Endothelial cell of umbilical vein (primary cell): ENCODE data around the gene PCID2. TPM values are rescaled to one million over a fixed set of nuclear protein-coding genes. Genes with fewer than 3 reads are reported as not detected.
A peak's percentile ranks its signal among the peaks of the same experiment; 100 is the strongest.

Experiments
- BruUV-seq: library from RNA; stranded (reverse); fragments of 400-500 nt; replicated peaks from 2 replicates; lab custom pipeline; 2021; lab: Mats Ljungman, UMichigan
- CTCF ChIA-PET: fragments of 300-600, 350-600 bp; sonication (Branson Sonifier 250); formaldehyde crosslinking; loops from one replicate; lab custom pipeline; 2021; ENCODE audit warnings: antibody characterized with exemption, inconsistent platforms; lab: Charles Lee
- POLR2A ChIA-PET: fragments of 300-600, 350-600 bp; sonication (Branson Sonifier 250); formaldehyde crosslinking; loops from one replicate; lab custom pipeline; 2021; ENCODE audit warnings: antibody characterized with exemption, inconsistent platforms; lab: Charles Lee
- DNase-seq: peaks from one replicate; pipeline ENCODE4 v3.0.0-alpha.2; 2011; ENCODE audit warnings: low read depth, low spot score
- FAIRE-seq: peaks from 2 replicates; lab custom pipeline; 2011; peaks lifted over from hg19 to GRCh38; lab: Jason Lieb, UNC
- H2AFZ ChIP-seq: 2 replicates; pipeline ENCODE4 v1.6.0; 2012; ENCODE audit warnings: low read depth, low read length, control low read depth, inconsistent platforms
- H3K27ac ChIP-seq: 2 replicates; pipeline ENCODE4 v1.5.1; 2011; ENCODE audit warnings: low read depth, mild to moderate bottlenecking, control low read depth, low read length, moderate library complexity; ENCODE audit not compliant: insufficient read depth
- H3K27me3 ChIP-seq, 2 experiments: 2 replicates each; pipeline versions ENCODE4 v1.6.0 to v1.6.1; 2011; ENCODE audit warnings: low read length in 2 of 2, mixed read lengths in 1 of 2; ENCODE audit not compliant: control insufficient read depth in 2 of 2, insufficient read depth in 2 of 2
- H3K36me3 ChIP-seq, 2 experiments: 2 replicates in 1 of 2; 3 replicates in 1 of 2; pipeline ENCODE4 v1.5.1; 2011; ENCODE audit warnings: low read length in 2 of 2, mild to moderate bottlenecking in 1 of 2, moderate library complexity in 1 of 2; ENCODE audit not compliant: control insufficient read depth in 2 of 2, insufficient read depth in 2 of 2; ENCODE audit errors: extremely low read depth in 1 of 2
- H3K4me1 ChIP-seq: 3 replicates; pipeline ENCODE4 v1.5.1; 2011; ENCODE audit warnings: mild to moderate bottlenecking, low read length; ENCODE audit not compliant: control insufficient read depth, insufficient read depth; ENCODE audit errors: extremely low read depth
- H3K4me2 ChIP-seq: 2 replicates; pipeline ENCODE4 v1.6.1; 2011; ENCODE audit warnings: low read length, control low read depth, mixed read lengths; ENCODE audit not compliant: insufficient read depth
- H3K4me3 ChIP-seq, 3 experiments: fragments of 200-600 bp in 1 of 3; sonication (generic), shearing (Covaris generic) in 1 of 3; replicated peaks in 1 of 3; 2 replicates each; pipeline ENCODE4 v1.5.1; 2011 to 2016; ENCODE audit warnings: control low read depth in 3 of 3, low read length in 3 of 3, mild to moderate bottlenecking in 2 of 3, inconsistent platforms in 1 of 3, low read depth in 1 of 3, moderate library complexity in 1 of 3; ENCODE audit not compliant: insufficient read depth in 1 of 3
- H3K79me2 ChIP-seq: 2 replicates; pipeline ENCODE4 v1.6.0; 2012; ENCODE audit warnings: low read length, inconsistent platforms; ENCODE audit not compliant: control insufficient read depth, insufficient read depth
- H3K9ac ChIP-seq: replicated peaks from 2 replicates; pipeline ENCODE3; 2011; ENCODE audit warnings: low read length, control low read depth; ENCODE audit not compliant: insufficient read depth; ENCODE audit errors: extremely low read depth
- H3K9me1 ChIP-seq: replicated peaks from 3 replicates; pipeline ENCODE4 v1.6.0; 2011; ENCODE audit warnings: mild to moderate bottlenecking, low read length; ENCODE audit not compliant: control insufficient read depth, insufficient read depth; ENCODE audit errors: extremely low read depth
- H3K9me3 ChIP-seq: replicated peaks from 2 replicates; pipeline ENCODE4 v1.5.1; 2012; ENCODE audit warnings: low read length, inconsistent platforms; ENCODE audit not compliant: control insufficient read depth, insufficient read depth
- H4K20me1 ChIP-seq: replicated peaks from 2 replicates; pipeline ENCODE3; 2011; ENCODE audit warnings: mild to moderate bottlenecking, low read length; ENCODE audit not compliant: control insufficient read depth, insufficient read depth; ENCODE audit errors: extremely low read depth
- EZH2 ChIP-seq: IDR thresholded peaks from 2 replicates; pipeline ENCODE4 v1.6.1; 2012; ENCODE audit warnings: borderline replicate concordance, low read depth, mild to moderate bottlenecking, moderate library complexity, low read length, inconsistent platforms; ENCODE audit not compliant: severe bottlenecking
- GATA2 ChIP-seq: IDR thresholded peaks from 2 replicates; pipeline ENCODE4 v1.7.0; 2011; ENCODE audit warnings: low read depth, mild to moderate bottlenecking, moderate library complexity, mixed read lengths, low read length; ENCODE audit not compliant: insufficient read length, insufficient read depth
- JUN ChIP-seq: IDR thresholded peaks from 2 replicates; pipeline ENCODE4 v1.6.1; 2011; ENCODE audit warnings: borderline replicate concordance, low read depth; ENCODE audit not compliant: insufficient read length, insufficient read depth
- MAX ChIP-seq: IDR thresholded peaks from 2 replicates; pipeline ENCODE4 v1.6.1; 2011; ENCODE audit not compliant: insufficient read depth, insufficient read length
- MYC ChIP-seq: IDR thresholded peaks from one replicate; pipeline ENCODE4 v1.6.1; 2011; ENCODE audit warnings: mild to moderate bottlenecking, low read depth, low read length
- POLR2A ChIP-seq: IDR thresholded peaks from 2 replicates; pipeline ENCODE4 v1.6.1; 2012; ENCODE audit warnings: low read depth, mild to moderate bottlenecking, control low read depth, low read length
- dilution Hi-C: fragments of 300-500 bp; cut with MboI; formaldehyde crosslinking; loops from one replicate; pipeline ENCODE4 v1.15.0; 2019; ENCODE audit warnings: low sequenced_read_pairs; ENCODE audit not compliant: extremely low pct_ligation_motif_present
- intact Hi-C: fragments of 100-400 bp; cut with micrococcal nuclease; formaldehyde crosslinking; loops from one replicate; pipeline ENCODE4 v1.10.0; 2022
- polyA plus RNA-seq, 4 experiments: library from polyadenylated mRNA; depleted of rRNA in 3 of 4; stranded (reverse) in 3 of 4; unstranded in 1 of 4; fragments of >200 nt; gene quantifications; 2 replicates each; pipeline versions ENCODE4 v1.2.1 to v1.2.3, GENCODE V29; 2011 to 2012; ENCODE audit warnings: missing spikeins in 1 of 4
- total RNA-seq: library from RNA; stranded (reverse); gene quantifications from 2 replicates; pipeline ENCODE4 v1.2.3, GENCODE V29; 2021

Gene PCID2
- total and polyA plus RNA-seq, 2 donors (not counting 3 experiments of a cell fraction or from before 2014, with no cell fraction given) = 52.1 to 55.6 TPM

- FAIRE-seq (peak; percentile 8), DNase-seq (no peak)
- Histone ChIP-seq H3K36me3 (peaks cover 0 to 2% of the 10 kb centered on the region in 2 experiments), H3K9me1 (no peaks in the 10 kb centered on the region), H3K9ac (no peak overlapping the region), H3K27ac (no peak overlapping the region), H2AFZ (no peak overlapping the region), H3K27me3 (no peaks in the 10 kb centered on the region), H3K79me2 (peaks cover 87% of the 10 kb centered on the region), H3K4me2 (peak overlapping the region; percentile 91), H4K20me1 (peaks cover 2% of the 10 kb centered on the region), H3K9me3 (no peaks in the 10 kb centered on the region), H3K4me3 (peak overlapping the region in 1 of 3 experiments; percentile 92), H3K4me1 (peaks cover 19% of the 10 kb centered on the region)
- BruUV-seq = TSS peak; percentile 19
- TF ChIP-seq JUN = no peak
- TF ChIP-seq GATA2 = no peak
- dilution Hi-C loops (no loop called here), intact Hi-C loops (no loop called here)
- POLR2A ChIA-PET = no interaction called here
- CTCF ChIA-PET = interaction anchor here (1.4 kb wide), 1 partner anchor 176 kb away, joined by 3 read pairs; no protein-coding TSS in a partner anchor
Measured at GRCh38 chr13:113210833-113211232, 2.4 kb upstream of the PCID2 start.

- Histone ChIP-seq H3K79me2 (peaks cover 87% of the 10 kb centered on the region), H3K9ac (peak overlapping the region; percentile 98), H4K20me1 (peaks cover 2% of the 10 kb centered on the region), H2AFZ (peak overlapping the region; percentile 39), H3K4me3 (peak overlapping the region; percentile 73 to 92 (median 91)), H3K27me3 (no peaks in the 10 kb centered on the region), H3K9me1 (no peaks in the 10 kb centered on the region), H3K4me1 (peaks cover 19% of the 10 kb centered on the region), H3K4me2 (peak overlapping the region; percentile 91), H3K36me3 (peaks cover 0 to 2% of the 10 kb centered on the region in 2 experiments), H3K27ac (peak overlapping the region; percentile 69), H3K9me3 (no peaks in the 10 kb centered on the region)
- FAIRE-seq (peak; percentile 75), DNase-seq (peak; percentile 58)
- CTCF ChIA-PET = interaction anchor here (1.0 to 1.8 kb wide), 4 partner anchors 23 to 175 kb away, joined by 3 to 4 read pairs (median 3); no protein-coding TSS in a partner anchor
- intact Hi-C loops (loop anchor here (1.0 to 5.0 kb wide), 4 partner anchors 23 to 268 kb away; no protein-coding TSS in a partner anchor), dilution Hi-C loops (no loop called here)
- POLR2A ChIA-PET = interaction anchor here (1.8 kb wide), 1 partner anchor 18 kb away, joined by 3 read pairs; no protein-coding TSS in a partner anchor
- BruUV-seq = no TSS peak
- TF ChIP-seq EZH2 (no peak), MAX (peak; percentile 81), MYC (peak; percentile 9), GATA2 (no peak), POLR2A (no peak)
Measured at GRCh38 chr13:113209759-113210421, 1.4 kb upstream of the PCID2 start.
